Jurkat, Clone E6-1 (cell line): ENCODE measurements around the gene RFNG.
"Not testable (repeated sequence)": the region's sequence is repeated elsewhere in the genome, so short reads cannot be mapped to it uniquely, and the experiment has no call there.

ENCODE experiments used
- DNase-seq: peaks from one replicate; pipeline ENCODE4 v3.0.0-alpha.2; 2011; ENCODE audit warnings: low read depth, low spot score
- H3K4me3 ChIP-seq: 2 replicates; pipeline ENCODE4 v1.5.1; 2011; ENCODE audit warnings: mild to moderate bottlenecking, low read length, control low read depth, moderate library complexity

RFNG gene

DNA sequence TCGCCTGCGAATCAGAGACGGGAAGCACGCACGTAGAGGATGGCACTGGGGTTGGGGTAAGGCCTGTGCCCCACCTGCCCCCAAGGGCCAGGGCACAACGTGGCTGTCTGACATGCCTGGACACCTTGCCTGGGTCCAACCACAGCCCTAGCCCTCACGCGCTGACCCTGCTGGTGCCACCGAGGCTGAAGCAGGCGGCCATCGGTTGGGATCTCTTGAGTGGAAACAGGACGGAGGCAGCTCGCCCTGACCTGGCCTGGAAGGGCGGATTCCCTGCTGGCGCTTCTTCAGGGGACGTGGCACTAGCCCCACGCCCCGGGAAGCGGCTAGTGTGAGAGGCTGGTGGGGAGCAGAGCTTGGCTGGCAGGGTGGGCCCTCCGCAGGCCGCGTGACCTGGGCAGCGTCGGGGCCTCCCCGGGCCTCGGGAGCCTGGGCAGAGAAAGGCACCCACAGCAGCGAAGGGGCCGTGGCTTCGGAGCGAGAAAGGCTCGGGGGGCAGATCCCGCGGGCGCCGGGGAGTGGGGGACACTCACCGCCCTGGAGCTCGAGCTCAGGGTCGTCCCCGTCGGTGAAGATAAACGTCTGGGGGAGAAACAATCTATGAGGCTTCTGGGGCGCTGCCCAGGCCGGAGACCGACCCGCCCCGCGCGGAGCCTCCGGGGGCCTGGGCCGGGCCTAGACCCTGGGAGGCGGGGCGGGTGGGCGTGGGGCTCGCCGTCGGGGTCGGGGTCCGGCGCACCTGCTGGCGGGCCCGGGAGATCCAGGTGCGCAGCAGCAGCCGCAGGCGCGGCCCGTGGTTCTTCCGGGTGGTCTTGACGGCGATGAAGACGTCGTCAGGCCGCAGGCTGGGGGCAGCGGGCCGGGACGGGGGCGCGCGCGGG is 610 bp downstream of the RFNG start:
- peak overlapping the region; percentile 55 for H3K4me3 ChIP-seq
- no peak for DNase-seq

DNA sequence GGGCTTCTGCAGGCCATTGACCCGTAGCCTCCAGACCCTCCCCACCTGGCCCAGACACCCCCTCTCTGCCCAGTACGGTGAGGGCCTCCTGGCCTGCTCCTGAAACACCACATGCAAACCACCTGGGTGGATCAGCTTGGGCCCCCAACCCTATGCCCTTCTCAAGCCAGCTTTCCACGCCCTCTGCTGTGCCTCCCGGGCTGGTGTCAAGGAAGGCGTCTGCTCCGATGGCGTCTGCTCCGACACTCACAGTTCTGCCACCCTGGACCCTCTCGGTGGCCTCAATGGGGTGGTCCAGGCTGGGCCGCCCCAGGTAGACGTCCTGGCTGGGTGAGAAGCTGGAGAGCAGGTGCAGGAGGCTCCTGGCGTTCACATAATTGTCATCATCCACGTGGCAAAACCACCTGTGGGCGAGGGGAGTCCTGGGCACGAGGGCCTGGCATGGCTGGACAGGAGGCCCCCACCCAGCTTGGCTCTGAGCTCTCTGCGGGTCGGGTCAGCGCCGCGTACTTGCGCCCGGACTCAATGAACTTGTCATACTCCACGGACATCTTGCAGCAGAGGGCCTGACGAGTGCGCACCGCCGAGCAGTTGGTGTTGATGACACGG is 1.4 kb downstream of the RFNG start:
- peak overlapping the region; percentile 55 for H3K4me3 ChIP-seq
- no peak for DNase-seq

DNA sequence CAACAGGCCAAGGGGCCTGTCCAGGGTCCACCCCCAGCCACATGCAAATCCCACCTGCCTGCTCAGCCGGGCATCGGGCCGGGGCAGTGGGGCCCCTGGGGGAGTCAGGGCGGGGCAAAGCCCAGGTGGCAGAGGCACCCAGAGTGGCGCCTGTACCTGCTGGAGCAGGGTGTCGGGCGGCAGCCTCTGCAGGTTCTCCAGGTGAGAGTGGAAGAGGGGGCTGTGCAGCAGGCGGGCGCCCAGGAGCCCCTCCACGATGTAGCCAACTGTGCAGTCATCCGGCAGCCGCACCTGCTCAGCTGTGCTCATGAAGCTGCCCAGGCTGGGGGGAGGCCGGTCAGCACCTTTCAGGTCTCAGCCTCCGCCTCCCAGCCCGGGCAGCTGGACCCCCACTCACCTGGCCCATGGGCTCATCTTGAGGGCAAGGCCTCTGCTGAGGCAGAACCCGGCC is 2.1 kb downstream of the RFNG start:
- DNase-seq = no peak
- H3K4me3 ChIP-seq = no peak overlapping the region

DNA sequence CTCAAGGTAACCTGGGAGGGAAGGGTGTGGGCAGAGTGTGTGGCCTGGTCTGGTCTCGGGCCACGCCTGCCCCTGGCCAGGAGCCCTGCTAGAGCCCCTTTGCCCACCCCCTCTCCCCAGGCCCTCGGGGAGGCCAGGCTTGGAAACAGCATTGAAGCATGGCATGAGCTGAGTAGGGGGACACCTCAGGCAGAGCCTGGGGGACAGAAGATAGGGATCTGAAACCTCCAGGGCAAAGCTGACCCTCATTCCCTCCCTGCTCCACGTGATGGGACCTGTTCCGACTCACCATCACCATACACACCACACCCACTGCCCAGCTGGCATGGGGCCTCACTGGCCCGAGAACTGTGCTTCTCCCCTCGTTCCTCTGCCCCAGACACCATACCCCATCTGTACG is 2.5 kb downstream of the RFNG start:
- DNase-seq = no peak
- no peak overlapping the region for H3K4me3 ChIP-seq

DNA sequence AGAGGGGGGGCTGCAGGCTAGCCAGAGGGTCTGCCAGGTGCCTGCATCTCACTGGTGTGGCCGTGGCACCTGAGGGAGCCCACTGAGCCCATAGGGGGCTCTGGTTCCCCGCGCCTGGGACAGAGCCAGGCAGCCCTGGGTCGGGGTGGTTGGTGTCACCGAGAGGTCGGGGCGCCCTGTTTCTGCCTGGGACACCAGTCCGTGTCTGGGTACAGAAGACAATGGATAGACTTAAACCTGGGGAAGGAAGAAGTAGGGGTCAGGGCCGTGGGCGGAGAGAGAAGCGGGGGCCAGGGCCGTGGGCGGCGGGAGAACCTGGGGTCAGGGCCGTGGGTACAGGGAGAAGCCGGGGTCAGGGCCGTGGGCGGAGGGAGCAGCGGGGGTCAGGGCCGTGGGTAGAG is 3.0 kb downstream of the RFNG start:
- no peak for DNase-seq
- no peak overlapping the region for H3K4me3 ChIP-seq

DNA sequence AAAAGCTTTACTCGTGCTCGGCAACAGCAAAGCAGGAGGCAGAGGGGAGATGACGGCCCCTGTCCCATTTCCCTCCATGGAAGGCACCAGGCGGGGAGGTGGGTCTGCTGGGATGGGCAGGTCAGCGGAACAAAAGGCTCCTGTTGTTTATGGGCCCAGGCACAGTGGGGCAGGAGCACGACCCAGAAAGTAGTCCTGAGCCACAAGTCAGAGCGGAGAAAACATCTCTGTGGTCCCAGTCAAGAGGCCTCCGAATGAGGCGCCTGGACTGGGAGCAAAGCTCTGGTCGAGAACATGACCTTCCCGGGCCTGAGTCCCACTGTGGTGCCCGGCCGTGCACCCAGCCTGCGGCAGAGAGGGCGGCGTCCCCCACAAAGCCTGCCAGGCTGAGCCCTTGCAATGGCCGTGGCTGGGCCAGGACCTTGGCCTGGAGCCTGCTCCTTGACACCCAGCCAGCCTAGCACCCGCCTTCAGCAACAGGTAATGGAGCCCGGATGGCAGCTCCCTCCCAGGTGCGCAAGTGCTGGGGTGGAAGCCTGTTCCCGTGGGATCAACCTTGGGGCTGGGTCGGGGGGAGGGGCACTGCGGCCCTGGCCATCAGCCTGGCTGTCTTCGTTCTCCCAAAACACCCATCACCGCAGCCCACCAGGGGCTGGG is 3.6 kb downstream of the RFNG start:
- no peak for DNase-seq
- H3K4me3 ChIP-seq = no peak overlapping the region

DNA sequence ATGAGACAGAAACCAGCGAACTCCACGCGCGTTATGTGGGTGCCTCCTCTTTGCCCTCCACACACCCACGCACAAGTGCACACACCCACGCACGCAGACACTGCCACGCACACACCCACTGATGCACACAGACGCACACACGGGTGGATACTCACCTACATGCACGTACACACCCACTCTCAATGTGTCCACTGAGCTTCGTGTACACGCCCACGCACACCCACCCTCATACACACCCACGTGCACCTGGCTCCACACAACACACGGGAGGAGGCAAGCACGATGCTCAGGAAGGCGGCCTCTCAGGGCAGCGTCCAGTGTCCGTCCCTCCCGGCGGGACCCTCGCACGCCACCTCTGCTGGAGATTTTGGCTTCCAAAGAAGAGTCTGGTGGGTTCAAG is 4.2 kb downstream of the RFNG start:
- no peak overlapping the region for H3K4me3 ChIP-seq
- DNase-seq = no peak

DNA sequence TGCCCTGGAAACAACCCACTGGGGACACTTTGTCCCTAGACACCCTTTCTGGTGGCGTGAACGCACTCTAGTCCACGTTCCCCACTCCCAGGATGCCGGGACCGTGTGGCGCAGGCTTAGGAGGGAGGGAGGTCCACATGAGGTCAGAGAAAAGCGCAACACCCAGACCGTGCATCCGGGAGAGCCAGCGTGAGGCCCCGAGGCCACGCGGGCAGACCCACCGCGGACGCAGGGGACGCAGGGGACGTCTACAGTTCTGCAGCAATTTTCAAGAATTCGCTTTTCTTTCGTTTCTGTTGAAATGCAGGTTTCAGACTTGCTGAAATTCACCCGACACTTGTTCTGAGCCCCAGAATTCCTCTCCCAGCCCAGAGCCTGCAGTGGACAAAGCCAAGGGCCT is 4.7 kb downstream of the RFNG start:
- DNase-seq = no peak
- no peak overlapping the region for H3K4me3 ChIP-seq

DNA sequence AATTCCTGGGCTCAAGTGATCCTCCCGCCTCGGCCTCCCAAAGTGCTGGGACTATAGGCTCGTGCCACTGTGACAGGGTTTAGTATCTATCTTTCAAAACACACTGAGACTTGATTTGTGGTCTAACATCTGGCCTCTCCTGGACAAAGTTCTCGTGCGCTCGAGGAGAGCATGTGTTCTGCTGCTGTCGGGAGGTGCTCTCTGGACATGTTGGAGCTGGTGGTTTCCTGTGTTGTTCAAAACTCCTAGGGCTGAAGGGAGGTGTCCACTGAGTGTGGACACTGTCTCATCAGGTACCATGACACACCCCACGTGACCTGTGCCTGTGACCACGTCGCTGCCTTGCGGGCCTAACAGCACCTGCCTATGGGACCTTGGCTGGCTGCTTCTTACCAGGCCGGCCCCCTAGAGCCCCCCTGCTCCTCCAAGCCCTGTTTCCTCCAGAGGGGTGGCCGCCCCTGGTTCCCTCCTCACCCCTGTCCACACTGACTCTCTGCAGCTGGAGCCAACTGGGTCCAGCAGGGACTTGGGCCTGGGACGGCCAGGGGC is 5.6 kb downstream of the RFNG start:
- no peak for DNase-seq
- no peak overlapping the region for H3K4me3 ChIP-seq

DNA sequence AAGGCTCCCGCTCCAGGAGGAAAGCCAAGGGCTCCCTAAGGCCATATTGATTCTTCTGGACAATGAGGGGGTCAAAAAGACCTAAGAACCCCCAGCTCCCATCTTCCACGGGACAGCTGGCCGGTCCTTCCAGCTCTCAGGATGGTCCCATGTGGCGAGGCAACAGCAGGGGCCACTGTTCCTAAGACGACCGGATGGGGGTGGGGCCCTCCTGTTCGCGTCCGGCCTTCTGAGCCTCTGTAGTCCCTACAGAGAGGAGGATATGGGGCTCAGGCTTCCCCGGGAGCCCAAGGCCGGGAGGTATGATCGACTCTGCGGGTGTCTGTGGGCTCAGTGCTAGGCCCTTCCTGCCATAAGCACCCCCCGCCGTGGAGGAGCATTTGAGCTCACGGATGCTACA is 8.1 kb downstream of the RFNG start:
- H3K4me3 ChIP-seq = no peak overlapping the region
- DNase-seq = no peak

DNA sequence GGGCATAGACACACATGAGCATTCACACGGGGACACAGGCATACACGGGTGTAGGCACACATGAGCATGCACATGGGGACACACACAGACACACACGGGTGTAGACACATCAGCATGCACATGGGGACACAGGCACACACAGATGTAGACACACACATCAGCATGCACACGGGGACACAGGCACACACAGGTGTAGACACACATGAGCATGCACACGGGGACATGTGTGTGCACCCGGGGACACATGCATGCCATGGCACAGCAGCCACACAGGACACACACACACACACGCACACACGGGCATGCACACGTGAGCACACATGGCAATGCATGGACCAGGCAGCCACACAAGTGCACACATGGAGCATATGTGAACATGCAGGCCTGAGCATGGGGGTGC is 9.0 kb downstream of the RFNG start:
- H3K4me3 ChIP-seq = no peak overlapping the region
- no peak for DNase-seq

DNA sequence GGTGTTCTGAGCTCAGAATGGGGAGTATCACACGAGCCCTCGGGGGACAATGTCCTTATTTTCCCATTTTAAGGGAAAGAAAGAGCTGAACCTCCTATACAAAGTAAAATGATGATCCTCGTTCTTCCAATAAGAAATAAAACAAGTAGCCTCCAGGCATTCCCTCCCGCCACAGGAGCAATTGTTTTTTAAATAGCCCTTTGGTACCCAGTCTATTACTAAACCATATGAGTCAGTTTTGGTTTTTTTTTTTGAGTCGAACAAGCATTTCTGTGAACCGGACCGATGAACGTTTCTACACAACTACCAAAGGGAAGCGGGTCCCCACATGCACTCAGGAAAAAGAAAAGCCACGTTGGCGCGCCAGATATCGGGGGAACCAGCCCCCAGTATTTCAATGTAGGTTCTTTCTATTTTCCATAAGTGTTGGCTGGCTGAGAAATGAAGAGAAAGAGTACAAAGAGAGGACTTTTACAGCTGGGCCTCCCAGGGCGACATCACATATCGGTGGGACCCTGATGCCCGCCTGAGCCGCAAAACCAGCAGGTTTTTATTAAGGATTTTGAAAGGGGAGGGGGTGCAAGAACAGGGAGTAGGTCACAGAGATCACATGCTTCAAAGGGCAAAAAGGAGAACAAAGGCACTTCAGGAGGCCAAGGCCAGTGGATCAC is 10.3 kb downstream of the RFNG start:
- no peak for DNase-seq
- no peak overlapping the region for H3K4me3 ChIP-seq

DNA sequence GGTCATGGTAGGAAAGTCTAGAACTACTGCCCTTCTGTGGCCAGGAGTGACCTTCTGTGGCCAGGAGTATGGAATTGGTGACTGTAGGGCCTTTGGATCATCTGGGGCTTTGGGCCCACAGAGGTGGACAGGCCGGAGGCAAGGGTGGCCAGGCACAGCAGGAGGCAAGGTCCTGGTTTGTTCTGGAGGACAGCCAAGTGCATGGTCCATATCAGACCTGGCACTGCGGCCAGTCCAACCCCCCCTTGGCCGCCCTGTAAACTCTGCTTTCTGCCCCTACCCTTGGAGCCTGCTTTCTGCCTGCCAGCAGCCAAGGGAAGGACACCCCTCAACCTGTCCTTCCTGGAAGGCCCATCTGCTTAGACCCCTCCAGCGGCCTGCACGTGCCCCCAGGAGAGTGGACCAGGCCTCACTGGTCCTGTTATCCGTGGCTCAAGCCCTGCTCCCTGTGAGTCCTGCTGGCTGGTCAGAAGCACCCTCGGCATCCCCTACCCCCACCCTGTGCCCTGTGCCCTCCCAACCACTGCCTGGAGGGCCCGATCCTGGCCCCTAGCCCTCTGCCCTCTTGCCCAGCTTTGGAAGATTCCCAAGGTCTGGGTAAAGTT is 11.8 kb downstream of the RFNG start:
- DNase-seq = no peak
- no peak overlapping the region for H3K4me3 ChIP-seq

DNA sequence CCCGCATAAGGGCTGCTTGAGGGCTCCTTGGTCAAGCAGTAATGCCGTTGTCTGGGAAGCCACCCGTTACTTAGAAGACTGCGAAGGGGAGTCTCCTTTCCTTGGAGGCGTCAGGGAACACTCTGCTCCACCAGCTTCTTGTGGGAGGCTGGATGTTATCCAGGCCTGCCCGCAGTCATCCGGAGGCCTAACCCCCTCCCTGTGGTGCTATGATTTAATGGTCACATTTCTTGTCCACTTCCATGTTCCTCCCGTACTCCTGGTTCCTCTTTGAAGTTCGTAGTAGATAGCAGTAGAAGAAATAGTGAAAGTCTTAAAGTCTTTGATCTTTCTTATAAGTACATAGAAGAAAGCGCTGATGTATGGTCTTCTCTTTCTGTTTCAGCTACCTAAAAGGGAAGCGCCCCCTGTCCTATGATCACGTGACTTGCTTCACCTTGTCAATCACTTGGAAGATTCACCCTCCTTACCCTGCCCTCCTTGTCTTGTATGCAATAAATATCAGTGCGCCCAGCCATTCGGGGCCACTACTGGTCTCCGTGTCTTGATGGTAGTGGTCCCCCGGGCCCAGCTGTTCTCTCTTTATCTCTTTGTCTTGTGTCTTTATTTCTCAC is 12.7 kb downstream of the RFNG start:
- DNase-seq = peak; percentile 56
- H3K4me3 ChIP-seq = not testable (repeated sequence)

DNA sequence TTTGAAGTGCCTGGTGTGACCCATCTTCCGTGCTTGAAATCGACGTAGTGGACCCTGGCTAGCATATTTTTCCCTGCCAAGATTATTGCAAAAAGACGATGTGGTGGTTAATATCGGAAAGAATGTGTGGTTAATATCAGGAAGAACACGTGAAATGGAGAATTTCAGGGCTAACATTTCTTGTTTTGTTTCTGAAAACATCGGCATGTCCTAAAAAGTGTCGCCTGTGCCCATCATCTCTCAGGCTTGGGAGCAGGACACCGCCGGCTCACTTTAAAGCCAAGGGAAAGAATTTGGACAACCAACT is 13.8 kb downstream of the RFNG start:
- H3K4me3 ChIP-seq = peak overlapping the region; percentile 75
- no peak for DNase-seq

DNA sequence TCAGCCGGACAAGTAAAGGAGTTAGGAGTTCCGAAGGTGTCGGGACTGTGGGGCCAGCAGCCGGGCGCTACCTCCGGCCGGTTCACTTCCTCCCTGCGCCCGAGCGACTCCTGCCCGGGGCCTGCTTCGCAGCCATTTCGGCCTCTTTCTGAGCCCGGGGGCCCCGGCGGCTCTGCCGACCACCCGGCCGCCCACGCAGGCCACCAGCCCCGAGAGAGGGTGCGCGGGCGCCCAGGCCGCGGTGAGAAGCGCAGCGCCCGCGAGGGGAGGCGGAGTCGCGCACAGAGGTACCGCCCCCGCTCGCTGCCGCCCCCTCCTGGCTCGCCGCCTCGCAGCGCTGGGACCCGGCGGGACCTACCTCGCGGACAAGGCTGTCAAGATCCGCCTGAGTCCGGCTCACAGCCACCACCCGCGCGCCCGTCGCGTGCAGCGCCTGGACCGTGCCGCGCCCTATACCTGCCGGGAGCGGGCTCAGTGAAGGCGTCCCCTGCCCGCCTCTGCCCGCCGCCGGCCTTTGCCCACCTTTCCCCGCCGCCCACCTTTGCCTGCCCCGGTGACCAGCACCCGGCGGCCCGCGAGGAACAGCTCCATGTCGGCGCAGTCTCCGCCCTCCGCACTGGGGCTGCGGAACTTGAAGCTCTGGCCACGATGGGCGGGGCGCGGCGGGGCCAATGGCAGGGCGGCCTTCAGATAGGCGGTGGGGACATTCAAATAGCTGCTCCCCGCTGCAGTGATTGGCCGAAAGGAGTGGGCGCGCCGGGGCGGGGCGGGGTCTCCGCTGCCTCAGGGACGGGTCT is 14.3 kb downstream of the RFNG start, which contains the start of gene DCXR:
Gene DCXR, minus strand, starts transcription at position 606 of the 797 bp plus-strand sequence. Its CDS starts 15 bp downstream, at position 591.
- DNase-seq = peak; percentile 91
- peak within 1 kb of the TSS; percentile 75 for H3K4me3 ChIP-seq

DNA sequence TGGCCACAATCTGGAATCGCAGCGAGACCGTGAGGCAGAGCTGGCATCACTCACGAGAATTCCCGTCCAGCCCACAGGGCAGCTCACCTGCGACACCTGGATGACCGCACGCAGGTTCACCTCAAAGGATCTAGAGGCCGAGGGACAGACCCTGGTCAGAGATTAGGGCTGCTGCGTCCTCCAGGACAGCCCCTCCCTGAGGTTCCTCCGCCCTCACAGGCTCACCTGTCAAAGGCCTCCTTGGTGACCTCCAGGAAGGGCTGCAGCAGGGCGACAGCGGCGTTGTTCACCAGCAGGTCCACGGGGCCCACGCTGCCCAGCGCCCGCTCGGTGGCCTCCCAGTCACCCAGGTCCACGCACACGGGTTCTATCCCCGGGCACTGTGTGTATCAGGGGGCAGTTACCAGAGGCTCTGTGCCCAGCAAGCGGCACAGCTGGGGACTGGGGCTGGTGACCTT is 14.9 kb downstream of the RFNG start:
- no peak for DNase-seq
- peak overlapping the region; percentile 75 for H3K4me3 ChIP-seq
